CD4-positive, CD25-positive, alpha-beta regulatory T cell (primary cell): Measurements from ENCODE around the gene LIN28B. TPM values are rescaled to one million over a fixed set of nuclear protein-coding genes. Genes with fewer than 3 reads are reported as not detected.
"Not testable (repeated sequence)": the region's sequence is repeated elsewhere in the genome, so short reads cannot be mapped to it uniquely, and the experiment has no call there.

Experiments used
- ATAC-seq, 2 donors: fragments of 150-1000 bp; cut with Tn5 transposase; one replicate each; pipeline ENCODE4 v1.10.0; 2021; ENCODE audit warnings: low read depth in 2 of 2, moderate number of reproducible peaks in 2 of 2, moderate library complexity in 1 of 2
- DNase-seq, 3 donors: peaks; one replicate each; pipeline versions ENCODE4 v3.0.0 to v3.0.0-alpha.2; 2012 to 2022; ENCODE audit warnings: mixed read lengths in 1 of 3
- H3K27ac ChIP-seq: one replicate; pipeline ENCODE4 v1.7.0; 2013; ENCODE audit warnings: mild to moderate bottlenecking, low read length; ENCODE audit not compliant: insufficient read depth, poor library complexity, severe bottlenecking
- H3K27me3 ChIP-seq: one replicate; pipeline ENCODE4 v1.7.0; 2013; ENCODE audit warnings: low read length; ENCODE audit not compliant: control insufficient read depth, insufficient read depth
- H3K36me3 ChIP-seq: one replicate; pipeline ENCODE4 v1.7.0; 2013; ENCODE audit warnings: mild to moderate bottlenecking, low read length, moderate library complexity; ENCODE audit not compliant: control insufficient read depth, insufficient read depth
- H3K4me1 ChIP-seq: 2 replicates; pipeline ENCODE4 v1.7.0; 2013; ENCODE audit warnings: mild to moderate bottlenecking, low read length; ENCODE audit not compliant: insufficient read depth, control insufficient read depth, poor library complexity, severe bottlenecking
- H3K4me3 ChIP-seq: one replicate; pipeline ENCODE4 v1.7.0; 2013; ENCODE audit warnings: low read depth, mild to moderate bottlenecking, low read length, moderate library complexity
- H3K9me3 ChIP-seq, 2 experiments: 1 replicate in 1 of 2; 2 replicates in 1 of 2; pipeline ENCODE4 v1.7.0; 2013; ENCODE audit warnings: low read length in 2 of 2, mild to moderate bottlenecking in 1 of 2, moderate library complexity in 1 of 2; ENCODE audit not compliant: control insufficient read depth in 2 of 2
- H3K27ac Mint-ChIP-seq, 3 donors: one replicate each; pipeline ENCODE4 v1.8.0; 2020 to 2022; ENCODE audit warnings: mild to moderate bottlenecking in 3 of 3, mixed read lengths in 3 of 3, moderate library complexity in 2 of 3
- H3K27me3 Mint-ChIP-seq: one replicate; pipeline ENCODE4 v1.8.0; 2022; ENCODE audit warnings: mild to moderate bottlenecking, mixed read lengths
- H3K36me3 Mint-ChIP-seq: one replicate; pipeline ENCODE4 v1.8.0; 2020; ENCODE audit warnings: mixed read lengths
- H3K4me1 Mint-ChIP-seq, 4 donors: one replicate each; pipeline ENCODE4 v1.8.0; 2020 to 2022; ENCODE audit warnings: mixed read lengths in 4 of 4, mild to moderate bottlenecking in 1 of 4
- H3K4me3 Mint-ChIP-seq, 4 donors: one replicate each; pipeline ENCODE4 v1.8.0; 2020 to 2022; ENCODE audit warnings: mild to moderate bottlenecking in 4 of 4, mixed read lengths in 4 of 4, moderate library complexity in 3 of 4
- H3K9me3 Mint-ChIP-seq, 7 donors: one replicate each; pipeline ENCODE4 v1.8.0; 2020 to 2022; ENCODE audit warnings: mixed read lengths in 7 of 7, mild to moderate bottlenecking in 3 of 7, moderate library complexity in 2 of 7
- polyA plus RNA-seq, 4 donors: library from polyadenylated mRNA; unstranded; fragments of 300-500 nt; fragmentation: Illumina TruSeq; gene quantifications; one replicate each; pipeline ENCODE4 v1.2.3, GENCODE V29; 2021
- total RNA-seq: library from RNA; stranded (reverse); gene quantifications from one replicate; pipeline ENCODE4 v1.2.3, GENCODE V29; 2022

LIN28B gene
- total and polyA plus RNA-seq, 5 donors from 2014 or later: not detected

DNA sequence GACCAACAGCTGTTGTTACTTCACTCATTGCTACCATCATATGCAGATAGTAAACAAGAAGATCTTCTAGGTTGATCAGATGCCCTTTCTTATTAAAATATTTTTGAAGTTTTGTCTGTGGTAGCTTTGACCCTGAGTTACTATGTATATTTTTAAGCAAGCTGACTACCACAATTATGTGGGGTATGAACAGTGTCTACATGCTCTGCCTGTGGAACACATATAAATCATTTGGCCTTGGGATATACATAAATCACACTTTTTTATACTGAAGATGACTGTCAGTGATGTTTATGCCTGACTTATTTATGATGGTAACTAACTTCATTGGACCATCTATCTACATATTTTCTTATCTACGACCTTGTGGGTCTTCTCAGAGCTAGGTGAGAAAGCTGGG is 44.2 kb downstream of the LIN28B start:
- H3K36me3 ChIP-seq: no peaks in the 10 kb centered on the region
- DNase-seq: no peak
- H3K4me3 ChIP-seq: no peak overlapping the region
- peaks cover 12% of the 10 kb centered on the region for H3K27me3 Mint-ChIP-seq
- no peak overlapping the region for H3K27ac Mint-ChIP-seq
- no peak overlapping the region for H3K4me3 Mint-ChIP-seq
- no peaks in the 10 kb centered on the region for H3K4me1 Mint-ChIP-seq
- ATAC-seq: no peak
- H3K36me3 Mint-ChIP-seq: no peaks in the 10 kb centered on the region
- H3K9me3 Mint-ChIP-seq: peaks cover 0 to 1% (median 0%) of the 10 kb centered on the region in 7 donors
- H3K27me3 ChIP-seq: no peaks in the 10 kb centered on the region
- H3K27ac ChIP-seq: no peak overlapping the region
- no peaks in the 10 kb centered on the region for H3K9me3 ChIP-seq
- no peaks in the 10 kb centered on the region for H3K4me1 ChIP-seq

DNA sequence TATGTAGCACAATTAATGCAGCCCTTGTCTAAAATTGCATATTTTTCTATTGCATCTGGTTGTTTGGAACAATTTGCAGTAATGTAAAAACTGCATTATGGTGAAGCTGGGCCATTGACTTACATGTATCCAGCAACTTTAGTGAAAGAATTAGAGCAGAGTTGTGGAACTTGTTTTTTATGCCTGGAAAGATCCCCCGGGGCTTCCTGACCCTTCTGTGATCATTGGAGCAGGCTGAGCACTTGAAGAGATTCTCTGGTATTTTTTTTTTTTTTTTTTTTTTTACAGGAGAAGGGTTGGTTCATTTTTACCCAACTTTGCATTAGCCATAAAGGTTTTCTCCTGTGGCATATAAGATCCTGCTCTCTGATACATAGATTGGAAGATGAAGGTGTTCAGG is 45.0 kb downstream of the LIN28B start:
- Mint-ChIP-seq H3K27ac (no peak overlapping the region), H3K36me3 (no peaks in the 10 kb centered on the region), H3K4me3 (no peak overlapping the region), H3K4me1 (no peaks in the 10 kb centered on the region), H3K27me3 (peaks cover 12% of the 10 kb centered on the region), H3K9me3 (peaks cover 0 to 1% (median 0%) of the 10 kb centered on the region in 7 donors)
- no peak for DNase-seq
- Histone ChIP-seq H3K27me3 (no peaks in the 10 kb centered on the region), H3K36me3 (no peaks in the 10 kb centered on the region), H3K4me3 (no peak overlapping the region), H3K27ac (no peak overlapping the region), H3K4me1 (no peaks in the 10 kb centered on the region), H3K9me3 (no peaks in the 10 kb centered on the region)
- ATAC-seq: no peak

DNA sequence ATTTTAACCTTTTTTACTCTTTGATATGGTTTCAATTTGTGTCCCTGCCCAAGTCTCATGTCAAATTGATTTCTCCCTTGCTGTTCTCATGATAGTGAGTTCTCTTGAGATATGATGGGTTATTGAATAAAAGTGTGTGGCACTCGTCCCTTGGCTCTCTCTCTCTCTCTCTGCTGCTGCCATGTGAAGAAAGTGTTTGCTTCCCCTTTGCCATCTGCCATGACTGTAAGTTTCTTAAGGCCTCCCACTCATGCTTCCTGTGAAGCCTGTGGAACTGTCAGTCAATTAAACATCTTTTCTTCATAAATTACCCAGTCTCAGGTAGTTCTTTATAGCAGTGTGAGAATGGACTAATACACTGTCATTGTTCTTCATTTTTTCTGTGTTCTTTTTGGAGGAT is 48.5 kb downstream of the LIN28B start:
- Histone ChIP-seq H3K36me3 (no peaks in the 10 kb centered on the region), H3K9me3 (no peaks in the 10 kb centered on the region), H3K27me3 (no peaks in the 10 kb centered on the region), H3K4me1 (no peaks in the 10 kb centered on the region), H3K27ac (no peak overlapping the region), H3K4me3 (no peak overlapping the region)
- no peaks in the 10 kb centered on the region for H3K9me3 Mint-ChIP-seq
- no peak overlapping the region for H3K27ac Mint-ChIP-seq
- no peak for ATAC-seq
- H3K27me3 Mint-ChIP-seq: peaks cover 7% of the 10 kb centered on the region
- H3K4me3 Mint-ChIP-seq: no peak overlapping the region
- no peak for DNase-seq
- H3K4me1 Mint-ChIP-seq: no peaks in the 10 kb centered on the region
- no peaks in the 10 kb centered on the region for H3K36me3 Mint-ChIP-seq

DNA sequence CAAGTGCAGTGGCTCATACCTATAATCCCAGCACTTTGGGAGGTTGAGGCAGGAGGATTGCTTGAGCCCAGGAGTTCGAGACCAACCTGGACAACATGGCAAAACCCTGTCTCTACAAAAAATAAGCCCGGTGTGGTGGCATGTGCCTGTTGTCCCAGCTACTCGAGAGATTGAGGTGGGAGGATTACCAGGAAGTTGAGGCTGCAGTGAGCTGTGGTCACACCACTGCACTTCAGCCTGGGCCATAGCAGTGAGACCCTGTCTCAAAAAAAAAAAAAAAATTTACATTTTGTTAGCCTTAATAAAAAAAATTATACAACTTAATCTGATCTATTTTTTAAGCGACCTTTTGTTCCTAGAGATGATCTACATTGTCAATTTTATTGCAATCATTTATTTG is 56.6 kb downstream of the LIN28B start:
- not testable (repeated sequence) for H3K4me3 Mint-ChIP-seq, DNase-seq, H3K4me3 ChIP-seq, H3K4me1 Mint-ChIP-seq, H3K27ac Mint-ChIP-seq, H3K27me3 Mint-ChIP-seq, H3K9me3 ChIP-seq, H3K27ac ChIP-seq, ATAC-seq, H3K9me3 Mint-ChIP-seq, H3K36me3 Mint-ChIP-seq, H3K4me1 ChIP-seq, H3K36me3 ChIP-seq, H3K27me3 ChIP-seq

DNA sequence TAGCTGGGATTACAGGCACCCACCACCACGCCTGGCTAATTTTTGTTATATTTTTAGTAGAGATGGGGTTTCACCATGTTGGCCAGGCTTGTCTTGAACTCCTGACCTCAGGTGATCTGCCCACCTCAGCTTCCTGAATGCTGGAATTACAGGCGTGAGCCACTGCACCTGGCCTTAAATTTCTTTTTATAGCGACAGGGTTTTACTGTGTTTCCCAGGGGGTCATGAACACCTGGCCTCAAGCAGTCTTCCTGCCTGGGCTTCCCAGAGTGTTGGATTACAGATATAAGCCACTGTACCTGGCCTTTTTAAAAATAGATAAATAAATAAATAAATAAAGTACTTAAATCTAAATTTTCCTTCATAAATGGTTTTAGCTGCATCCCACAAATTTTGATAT is 57.5 kb downstream of the LIN28B start:
- H3K4me3 ChIP-seq: no peak overlapping the region
- H3K27ac ChIP-seq: no peak overlapping the region
- no peaks in the 10 kb centered on the region for H3K36me3 ChIP-seq
- Mint-ChIP-seq H3K27ac (no peak overlapping the region), H3K4me3 (no peak overlapping the region), H3K4me1 (no peaks in the 10 kb centered on the region), H3K36me3 (no peaks in the 10 kb centered on the region), H3K9me3 (peaks cover 0 to 2% (median 0%) of the 10 kb centered on the region in 7 donors), H3K27me3 (peaks cover 14% of the 10 kb centered on the region)
- H3K4me1 ChIP-seq: no peaks in the 10 kb centered on the region
- H3K27me3 ChIP-seq: no peaks in the 10 kb centered on the region
- ATAC-seq: no peak
- H3K9me3 ChIP-seq: no peaks in the 10 kb centered on the region
- DNase-seq: no peak

DNA sequence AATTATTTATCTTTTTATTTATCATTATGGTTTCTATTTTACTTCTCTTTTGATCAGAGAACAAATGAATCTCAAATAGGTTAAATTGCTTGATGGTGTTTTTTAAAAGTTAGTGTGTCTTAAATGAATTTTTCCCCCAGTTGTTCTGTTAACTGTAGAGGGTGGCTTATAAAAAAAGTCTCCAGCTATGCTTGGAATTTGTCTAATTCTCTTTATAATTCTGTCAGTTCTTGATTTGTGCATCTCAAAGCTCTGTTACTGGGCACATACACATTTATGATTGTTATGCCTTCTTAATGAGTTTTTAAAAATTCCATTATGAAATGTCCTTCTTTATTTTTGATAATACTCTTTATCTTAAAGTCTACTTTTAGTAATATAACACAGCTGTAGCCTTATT is 58.0 kb downstream of the LIN28B start:
- peaks cover 17% of the 10 kb centered on the region for H3K27me3 Mint-ChIP-seq
- no peak for ATAC-seq
- Histone ChIP-seq H3K4me3 (no peak overlapping the region), H3K27me3 (no peaks in the 10 kb centered on the region), H3K36me3 (no peaks in the 10 kb centered on the region), H3K4me1 (no peaks in the 10 kb centered on the region), H3K9me3 (no peaks in the 10 kb centered on the region), H3K27ac (no peak overlapping the region)
- no peaks in the 10 kb centered on the region for H3K36me3 Mint-ChIP-seq
- no peak for DNase-seq
- no peak overlapping the region for H3K4me3 Mint-ChIP-seq
- H3K9me3 Mint-ChIP-seq: peaks cover 0 to 2% (median 0%) of the 10 kb centered on the region in 7 donors
- no peak overlapping the region for H3K27ac Mint-ChIP-seq
- no peaks in the 10 kb centered on the region for H3K4me1 Mint-ChIP-seq

DNA sequence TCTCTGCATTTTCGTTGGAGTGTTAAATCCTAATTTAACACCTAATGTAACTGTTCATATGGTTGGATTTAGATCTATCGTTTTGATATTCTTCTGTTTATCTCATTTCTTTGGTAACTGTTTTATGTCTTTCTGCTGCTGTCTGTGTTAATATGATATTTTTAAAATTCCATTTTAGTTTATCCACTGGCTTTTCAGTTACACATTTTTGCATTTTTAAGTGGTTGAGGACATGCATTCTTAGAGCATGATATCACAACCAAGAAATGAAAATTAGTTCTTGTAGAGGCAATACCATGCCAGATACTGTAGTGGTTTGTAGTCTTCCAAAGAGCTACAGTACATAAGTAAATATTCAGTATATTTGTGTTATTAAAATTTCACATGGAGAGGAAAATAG is 58.6 kb downstream of the LIN28B start:
- ATAC-seq (no peak), DNase-seq (no peak)
- H3K27me3 ChIP-seq: no peaks in the 10 kb centered on the region
- H3K27ac Mint-ChIP-seq: no peak overlapping the region
- no peaks in the 10 kb centered on the region for H3K9me3 ChIP-seq
- peaks cover 0 to 2% (median 0%) of the 10 kb centered on the region in 7 donors for H3K9me3 Mint-ChIP-seq
- H3K27me3 Mint-ChIP-seq: peaks cover 17% of the 10 kb centered on the region
- no peaks in the 10 kb centered on the region for H3K4me1 ChIP-seq
- no peaks in the 10 kb centered on the region for H3K4me1 Mint-ChIP-seq
- no peak overlapping the region for H3K27ac ChIP-seq
- no peaks in the 10 kb centered on the region for H3K36me3 ChIP-seq
- H3K4me3 Mint-ChIP-seq: no peak overlapping the region
- no peak overlapping the region for H3K4me3 ChIP-seq
- no peaks in the 10 kb centered on the region for H3K36me3 Mint-ChIP-seq

DNA sequence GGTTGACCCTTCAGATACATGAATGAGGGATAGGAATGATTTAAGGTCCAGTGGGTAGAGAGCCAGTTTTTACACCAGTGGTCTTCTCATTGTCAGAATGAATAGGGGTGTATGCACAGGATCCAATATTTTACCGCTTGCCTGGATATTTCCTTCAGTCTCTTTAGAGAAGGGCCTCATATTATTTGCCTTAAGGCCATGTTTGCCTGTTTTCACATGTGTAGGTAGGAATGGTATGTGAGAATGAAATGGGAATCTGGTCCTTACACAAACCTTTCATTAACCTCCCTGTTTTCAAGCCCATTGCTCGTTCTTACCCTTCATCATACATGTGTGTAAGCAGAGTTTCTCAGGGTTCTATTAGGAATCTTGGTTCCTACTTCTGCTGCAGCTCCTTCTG is 62.4 kb downstream of the LIN28B start:
- H3K36me3 Mint-ChIP-seq: no peaks in the 10 kb centered on the region
- peak overlapping the region in 1 of 3 donors; percentile 58 for H3K27ac Mint-ChIP-seq
- no peak overlapping the region for H3K4me3 Mint-ChIP-seq
- H3K27me3 ChIP-seq: no peaks in the 10 kb centered on the region
- peaks cover 22% of the 10 kb centered on the region for H3K27me3 Mint-ChIP-seq
- H3K4me1 Mint-ChIP-seq: no peaks in the 10 kb centered on the region
- no peak overlapping the region for H3K27ac ChIP-seq
- DNase-seq (no peak), ATAC-seq (no peak)
- H3K36me3 ChIP-seq: no peaks in the 10 kb centered on the region
- peaks cover 0 to 1% (median 0%) of the 10 kb centered on the region in 7 donors for H3K9me3 Mint-ChIP-seq
- no peaks in the 10 kb centered on the region for H3K9me3 ChIP-seq
- H3K4me1 ChIP-seq: no peaks in the 10 kb centered on the region
- no peak overlapping the region for H3K4me3 ChIP-seq
